Activated naive CD8-positive, alpha-beta T cell treated with anti-CD3 and anti-CD28 coated beads for 36 hours (primary cell): ENCODE results near the gene PTPRG. TPM values are rescaled to one million over a fixed set of nuclear protein-coding genes. Genes with fewer than 3 reads are reported as not detected.
"Not testable (repeated sequence)": the region's sequence is repeated elsewhere in the genome, so short reads cannot be mapped to it uniquely, and the experiment has no call there.

Experiments
- DNase-seq: peaks from one replicate; pipeline ENCODE4 v3.0.0; 2021
- H3K27ac Mint-ChIP-seq: one replicate; pipeline ENCODE4 v1.8.0; 2022; ENCODE audit warnings: mild to moderate bottlenecking, moderate library complexity, mixed read lengths
- H3K27me3 Mint-ChIP-seq: one replicate; pipeline ENCODE4 v1.8.0; 2022; ENCODE audit warnings: mild to moderate bottlenecking, mixed read lengths
- H3K36me3 Mint-ChIP-seq: one replicate; pipeline ENCODE4 v1.8.0; 2021; ENCODE audit warnings: mild to moderate bottlenecking, mixed read lengths
- H3K4me1 Mint-ChIP-seq: one replicate; pipeline ENCODE4 v1.8.0; 2021; ENCODE audit warnings: mixed read lengths
- H3K4me3 Mint-ChIP-seq: one replicate; pipeline ENCODE4 v1.8.0; 2022; ENCODE audit warnings: mild to moderate bottlenecking, moderate library complexity, mixed read lengths
- H3K9me3 Mint-ChIP-seq: one replicate; pipeline ENCODE4 v1.8.0; 2022; ENCODE audit warnings: mixed read lengths
- total RNA-seq, 2 experiments: library from RNA; stranded (reverse); gene quantifications; one replicate each; pipeline ENCODE4 v1.2.3, GENCODE V29; 2021

The PTPRG gene
- total RNA-seq, 2 experiments from 2014 or later = 0.06 to 0.16 TPM

- DNase-seq = no peak
- Mint-ChIP-seq H3K36me3 (no peaks in the 10 kb centered on the region), H3K27ac (no peak overlapping the region), H3K27me3 (peaks cover 6% of the 10 kb centered on the region), H3K4me1 (peaks cover 5% of the 10 kb centered on the region), H3K4me3 (no peak overlapping the region), H3K9me3 (no peaks in the 10 kb centered on the region)
Observed at GRCh38 chr3:61683549-61684236, 122.3 kb downstream of the PTPRG start.

GRCh38 chr3:61684386-61684785 is 123.0 kb downstream of the PTPRG start:
- DNase-seq = no peak
- H3K36me3 Mint-ChIP-seq = no peaks in the 10 kb centered on the region
- peaks cover 4% of the 10 kb centered on the region for H3K27me3 Mint-ChIP-seq
- no peak overlapping the region for H3K4me3 Mint-ChIP-seq
- H3K27ac Mint-ChIP-seq = no peak overlapping the region
- no peaks in the 10 kb centered on the region for H3K9me3 Mint-ChIP-seq
- peaks cover 5% of the 10 kb centered on the region for H3K4me1 Mint-ChIP-seq

GRCh38 chr3:61685755-61686154 is 124.4 kb downstream of the PTPRG start:
- Mint-ChIP-seq H3K27ac (no peak overlapping the region), H3K4me3 (no peak overlapping the region), H3K27me3 (peaks cover 4% of the 10 kb centered on the region), H3K9me3 (no peaks in the 10 kb centered on the region), H3K36me3 (no peaks in the 10 kb centered on the region), H3K4me1 (peaks cover 5% of the 10 kb centered on the region)
- no peak for DNase-seq

GRCh38 chr3:61686228-61686648 is 124.9 kb downstream of the PTPRG start:
- Mint-ChIP-seq H3K9me3 (no peaks in the 10 kb centered on the region), H3K27ac (no peak overlapping the region), H3K27me3 (peaks cover 4% of the 10 kb centered on the region), H3K4me3 (no peak overlapping the region), H3K4me1 (peaks cover 5% of the 10 kb centered on the region), H3K36me3 (no peaks in the 10 kb centered on the region)
- no peak for DNase-seq

- H3K36me3 Mint-ChIP-seq = no peaks in the 10 kb centered on the region
- H3K27ac Mint-ChIP-seq = no peak overlapping the region
- DNase-seq = no peak
- no peak overlapping the region for H3K4me3 Mint-ChIP-seq
- no peaks in the 10 kb centered on the region for H3K9me3 Mint-ChIP-seq
- H3K4me1 Mint-ChIP-seq = peaks cover 5% of the 10 kb centered on the region
- peaks cover 8% of the 10 kb centered on the region for H3K27me3 Mint-ChIP-seq
Observed at GRCh38 chr3:61687206-61687605, 125.8 kb downstream of the PTPRG start.

- DNase-seq = no peak
- H3K27me3 Mint-ChIP-seq = peaks cover 8% of the 10 kb centered on the region
- no peaks in the 10 kb centered on the region for H3K36me3 Mint-ChIP-seq
- H3K27ac Mint-ChIP-seq = no peak overlapping the region
- no peaks in the 10 kb centered on the region for H3K9me3 Mint-ChIP-seq
- no peak overlapping the region for H3K4me3 Mint-ChIP-seq
- H3K4me1 Mint-ChIP-seq = peaks cover 4% of the 10 kb centered on the region
Observed at GRCh38 chr3:61687663-61688306, 126.4 kb downstream of the PTPRG start.

- H3K9me3 Mint-ChIP-seq = no peaks in the 10 kb centered on the region
- H3K27ac Mint-ChIP-seq = no peak overlapping the region
- H3K27me3 Mint-ChIP-seq = peaks cover 8% of the 10 kb centered on the region
- H3K4me3 Mint-ChIP-seq = no peak overlapping the region
- no peak for DNase-seq
- H3K36me3 Mint-ChIP-seq = no peaks in the 10 kb centered on the region
- no peaks in the 10 kb centered on the region for H3K4me1 Mint-ChIP-seq
Observed at GRCh38 chr3:61688307-61688984, 127.1 kb downstream of the PTPRG start.

- no peaks in the 10 kb centered on the region for H3K36me3 Mint-ChIP-seq
- DNase-seq = no peak
- no peak overlapping the region for H3K4me3 Mint-ChIP-seq
- H3K27ac Mint-ChIP-seq = no peak overlapping the region
- H3K9me3 Mint-ChIP-seq = no peaks in the 10 kb centered on the region
- H3K27me3 Mint-ChIP-seq = peaks cover 8% of the 10 kb centered on the region
- H3K4me1 Mint-ChIP-seq = no peaks in the 10 kb centered on the region
Observed at GRCh38 chr3:61690016-61690415, 128.6 kb downstream of the PTPRG start.

- Mint-ChIP-seq H3K9me3 (no peaks in the 10 kb centered on the region), H3K36me3 (no peaks in the 10 kb centered on the region), H3K27me3 (peaks cover 4% of the 10 kb centered on the region), H3K4me3 (no peak overlapping the region), H3K4me1 (no peaks in the 10 kb centered on the region), H3K27ac (no peak overlapping the region)
- no peak for DNase-seq
Observed at GRCh38 chr3:61691466-61691865, 130.1 kb downstream of the PTPRG start.

- H3K4me3 Mint-ChIP-seq = no peak overlapping the region
- H3K9me3 Mint-ChIP-seq = no peaks in the 10 kb centered on the region
- H3K36me3 Mint-ChIP-seq = no peaks in the 10 kb centered on the region
- no peak for DNase-seq
- H3K4me1 Mint-ChIP-seq = no peaks in the 10 kb centered on the region
- no peak overlapping the region for H3K27ac Mint-ChIP-seq
- no peaks in the 10 kb centered on the region for H3K27me3 Mint-ChIP-seq
Observed at GRCh38 chr3:61697301-61697700, 135.9 kb downstream of the PTPRG start.

- not testable (repeated sequence) for H3K36me3 Mint-ChIP-seq, DNase-seq, H3K4me1 Mint-ChIP-seq, H3K9me3 Mint-ChIP-seq, H3K4me3 Mint-ChIP-seq, H3K27me3 Mint-ChIP-seq, H3K27ac Mint-ChIP-seq
Observed at GRCh38 chr3:61698278-61699072, 137.1 kb downstream of the PTPRG start.

- Mint-ChIP-seq H3K4me3 (no peak overlapping the region), H3K36me3 (no peaks in the 10 kb centered on the region)
- DNase-seq = no peak
Observed at GRCh38 chr3:61699622-61700021, 138.3 kb downstream of the PTPRG start.

GRCh38 chr3:61701011-61701410 is 139.6 kb downstream of the PTPRG start:
- Mint-ChIP-seq H3K27me3 (no peaks in the 10 kb centered on the region), H3K27ac (no peak overlapping the region), H3K9me3 (no peaks in the 10 kb centered on the region), H3K4me3 (no peak overlapping the region), H3K36me3 (no peaks in the 10 kb centered on the region), H3K4me1 (no peaks in the 10 kb centered on the region)
- no peak for DNase-seq

More at GRCh38 chr3:61699622-61700021, 138.3 kb downstream of the PTPRG start:
- Mint-ChIP-seq H3K4me1 (no peaks in the 10 kb centered on the region), H3K27ac (no peak overlapping the region), H3K27me3 (no peaks in the 10 kb centered on the region), H3K9me3 (no peaks in the 10 kb centered on the region)

- Mint-ChIP-seq H3K27ac (no peak overlapping the region), H3K4me3 (no peak overlapping the region), H3K9me3 (no peaks in the 10 kb centered on the region), H3K4me1 (no peaks in the 10 kb centered on the region), H3K27me3 (no peaks in the 10 kb centered on the region), H3K36me3 (no peaks in the 10 kb centered on the region)
- no peak for DNase-seq
Observed at GRCh38 chr3:61702453-61702852, 141.1 kb downstream of the PTPRG start.

GRCh38 chr3:61704807-61705206 is 143.4 kb downstream of the PTPRG start:
- no peak overlapping the region for H3K27ac Mint-ChIP-seq
- no peaks in the 10 kb centered on the region for H3K27me3 Mint-ChIP-seq
- H3K4me3 Mint-ChIP-seq = no peak overlapping the region
- H3K9me3 Mint-ChIP-seq = no peaks in the 10 kb centered on the region
- no peaks in the 10 kb centered on the region for H3K4me1 Mint-ChIP-seq
- H3K36me3 Mint-ChIP-seq = no peaks in the 10 kb centered on the region
- DNase-seq = no peak
